Sigmoid colon (tissue), 7 donors: ENCODE measurements around the gene EPB42. TPM values are rescaled to one million over a fixed set of nuclear protein-coding genes. Genes with fewer than 3 reads are reported as not detected.

Source experiments
- DNase-seq: peaks from one replicate; pipeline ENCODE4 v3.0.0-alpha.2; 2019
- H3K27ac ChIP-seq, 4 donors: fragments of 200-600 bp; sonication (generic); one replicate each; pipeline ENCODE4 v1.5.1; 2016 to 2019; ENCODE audit warnings: mild to moderate bottlenecking in 1 of 4
- H3K27me3 ChIP-seq, 3 donors: fragments of 200-600 bp; sonication (generic); one replicate each; pipeline ENCODE4 v1.5.1; 2019; ENCODE audit warnings: mild to moderate bottlenecking in 1 of 3
- H3K36me3 ChIP-seq, 4 donors: fragments of 200-600 bp; sonication (generic); one replicate each; pipeline ENCODE4 v1.5.1; 2016 to 2019
- H3K4me1 ChIP-seq, 4 donors: fragments of 200-600 bp; sonication (generic); one replicate each; pipeline ENCODE4 v1.5.1; 2017 to 2019
- H3K4me3 ChIP-seq, 4 donors: fragments of 200-600 bp; sonication (generic); one replicate each; pipeline ENCODE4 v1.5.1; 2017 to 2019; ENCODE audit warnings: mild to moderate bottlenecking in 2 of 4, moderate library complexity in 1 of 4
- H3K9me3 ChIP-seq, 4 donors: fragments of 200-600 bp in 3 of 4; sonication (generic) in 3 of 4; one replicate each; pipeline versions ENCODE4 v1.5.1 to v1.6.1; 2013 to 2019
- EP300 ChIP-seq, 4 donors: sonication (generic); formaldehyde crosslinking; IDR thresholded peaks; one replicate each; pipeline ENCODE4 v1.6.1; 2017; ENCODE audit warnings: antibody characterized with exemption in 4 of 4
- POLR2A ChIP-seq, 2 donors: fragments of 450-650 bp; IDR thresholded peaks; one replicate each; pipeline ENCODE4 v1.6.1; 2016; ENCODE audit warnings: antibody characterized with exemption in 2 of 2, mild to moderate bottlenecking in 2 of 2, moderate library complexity in 2 of 2
- POLR2AphosphoS5 ChIP-seq, 4 donors: sonication (generic); formaldehyde crosslinking; IDR thresholded peaks; one replicate each; pipeline ENCODE4 v1.6.1; 2017; ENCODE audit warnings: antibody characterized with exemption in 4 of 4
- WGBS, 2 donors: extraction: QIAGEN DNeasy Blood & Tissue Kit; methylation state at CpG; one replicate each; pipeline ENCODE4 v1.1.7; 2013; 5-methylcytosine and 5-hydroxymethylcytosine counted together
- intact Hi-C: fragments of 100-400 bp; cut with DNase I; formaldehyde crosslinking; loops from one replicate; pipeline ENCODE4 v1.15.1; 2023
- polyA plus RNA-seq, 3 donors: library from polyadenylated mRNA; stranded (reverse); fragments of 200-250 nt; gene quantifications; one replicate each; pipeline ENCODE4 v1.2.3, GENCODE V29; 2013
- total RNA-seq, 4 donors: library from RNA; depleted of rRNA; stranded (reverse); fragments of >200 nt; gene quantifications; one replicate each; pipeline ENCODE4 v1.1.0, GENCODE V29; 2016
- TF ChIP-seq, protein P1 (sequence below), 4 experiments: fragments of 450-650 bp in 3 of 4; fragments of 200-600 bp in 1 of 4; IDR thresholded peaks; one replicate each; pipeline ENCODE4 v1.5.1; 2016 to 2019; ENCODE audit warnings: antibody characterized with exemption in 4 of 4, mild to moderate bottlenecking in 3 of 4, moderate library complexity in 2 of 4
- donor health status: healthy with polysubstance abuse.
- donor health status: Bipolar disorder and iron deficiency.
- donor health status: healthy.

EPB42 gene
- total and polyA plus RNA-seq, 7 donors = 0.06 TPM; not detected in 6

DNA sequence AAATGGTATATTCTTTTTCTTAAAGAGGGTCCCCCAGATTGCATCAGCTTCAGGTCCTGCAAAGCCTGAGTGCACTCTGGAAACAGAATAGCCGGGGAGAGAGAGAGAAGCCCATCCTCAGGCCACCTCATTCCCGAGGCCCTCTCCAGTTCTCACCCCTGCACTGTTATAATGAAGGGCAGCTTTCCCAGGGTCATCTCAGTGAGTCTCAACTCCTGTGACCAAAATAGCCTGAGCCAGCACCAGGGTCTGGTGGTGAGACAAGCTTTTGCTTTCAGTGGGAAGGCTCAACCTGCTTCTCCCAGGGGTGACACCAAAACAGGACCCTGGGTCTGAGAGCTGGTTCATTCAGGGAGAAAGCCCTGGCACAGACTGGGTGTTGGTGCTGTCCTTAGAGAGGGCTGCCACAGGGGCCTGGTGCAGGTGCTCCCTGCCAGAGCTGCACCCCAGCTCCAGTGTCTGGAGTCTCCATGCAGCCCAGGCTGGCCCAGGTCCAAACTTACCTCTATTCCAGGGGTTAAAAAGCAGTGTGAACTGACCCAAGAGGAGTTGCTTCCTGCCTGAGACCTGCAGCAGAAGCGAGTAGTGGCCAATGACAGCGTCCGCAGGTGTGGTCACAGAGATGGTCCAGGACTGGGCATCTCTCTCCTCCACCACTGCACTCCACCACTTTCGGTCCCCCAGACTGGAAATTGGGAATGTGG, 6.1 kb downstream of the EPB42 start:
- intact Hi-C loops = no loop called here
- TF ChIP-seq EP300 (IDR thresholded peaks at IDR 0.05) = no peak
- TF ChIP-seq, protein P1, sequence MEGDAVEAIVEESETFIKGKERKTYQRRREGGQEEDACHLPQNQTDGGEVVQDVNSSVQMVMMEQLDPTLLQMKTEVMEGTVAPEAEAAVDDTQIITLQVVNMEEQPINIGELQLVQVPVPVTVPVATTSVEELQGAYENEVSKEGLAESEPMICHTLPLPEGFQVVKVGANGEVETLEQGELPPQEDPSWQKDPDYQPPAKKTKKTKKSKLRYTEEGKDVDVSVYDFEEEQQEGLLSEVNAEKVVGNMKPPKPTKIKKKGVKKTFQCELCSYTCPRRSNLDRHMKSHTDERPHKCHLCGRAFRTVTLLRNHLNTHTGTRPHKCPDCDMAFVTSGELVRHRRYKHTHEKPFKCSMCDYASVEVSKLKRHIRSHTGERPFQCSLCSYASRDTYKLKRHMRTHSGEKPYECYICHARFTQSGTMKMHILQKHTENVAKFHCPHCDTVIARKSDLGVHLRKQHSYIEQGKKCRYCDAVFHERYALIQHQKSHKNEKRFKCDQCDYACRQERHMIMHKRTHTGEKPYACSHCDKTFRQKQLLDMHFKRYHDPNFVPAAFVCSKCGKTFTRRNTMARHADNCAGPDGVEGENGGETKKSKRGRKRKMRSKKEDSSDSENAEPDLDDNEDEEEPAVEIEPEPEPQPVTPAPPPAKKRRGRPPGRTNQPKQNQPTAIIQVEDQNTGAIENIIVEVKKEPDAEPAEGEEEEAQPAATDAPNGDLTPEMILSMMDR (IDR thresholded peaks at IDR 0.05) = no peak
- TF ChIP-seq POLR2A (IDR thresholded peaks at IDR 0.05) = no peak
- TF ChIP-seq POLR2AphosphoS5 (IDR thresholded peaks at IDR 0.05) = no peak

DNA sequence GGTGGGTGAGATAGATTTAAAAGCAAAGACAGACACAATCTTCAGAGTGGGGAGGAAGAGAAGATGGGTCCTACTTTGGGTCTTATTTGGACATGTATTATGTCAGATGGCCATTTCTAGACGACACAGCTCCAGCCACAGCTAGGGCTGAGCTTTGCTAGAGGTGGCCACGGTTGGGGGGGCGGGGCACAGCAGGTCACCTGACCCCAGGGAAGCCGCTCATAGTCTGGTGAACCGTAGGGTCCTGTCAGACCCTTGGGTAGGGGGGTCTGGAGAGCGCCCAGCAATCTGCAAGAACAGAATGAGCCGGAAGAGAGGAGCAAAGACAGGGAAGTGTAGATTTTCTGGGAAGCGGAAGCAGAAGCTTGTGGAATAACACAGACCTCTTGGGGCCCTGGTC, 6.6 kb downstream of the EPB42 start:
- H3K4me3 ChIP-seq = no peak overlapping the region
- TF ChIP-seq POLR2AphosphoS5 (IDR thresholded peaks at IDR 0.05) (no peak), POLR2A (IDR thresholded peaks at IDR 0.05) (no peak), EP300 (IDR thresholded peaks at IDR 0.05) (no peak)
- TF ChIP-seq, protein P1 (IDR thresholded peaks at IDR 0.05) = no peak
- H3K27ac ChIP-seq = no peak overlapping the region
- H3K4me1 ChIP-seq = no peaks in the 10 kb centered on the region
- H3K36me3 ChIP-seq = no peaks in the 10 kb centered on the region
- no peak for DNase-seq
- peaks cover 0 to 19% (median 0%) of the 10 kb centered on the region in 3 donors for H3K27me3 ChIP-seq
- 81% methylated on average over 8 of the region's 8 CpGs for WGBS, 2 donors
- no peaks in the 10 kb centered on the region for H3K9me3 ChIP-seq
- intact Hi-C loops = no loop called here

More for the DNA sequence above, 6.1 kb downstream of the EPB42 start:
- DNase-seq = no peak
- Histone ChIP-seq H3K9me3 (no peaks in the 10 kb centered on the region), H3K36me3 (no peaks in the 10 kb centered on the region), H3K27ac (no peak overlapping the region), H3K4me1 (no peaks in the 10 kb centered on the region), H3K27me3 (peaks cover 0 to 17% (median 0%) of the 10 kb centered on the region in 3 donors), H3K4me3 (no peak overlapping the region)
- 88 to 91% methylated on average over 6 of the region's 6 CpGs for WGBS, 2 donors

DNA sequence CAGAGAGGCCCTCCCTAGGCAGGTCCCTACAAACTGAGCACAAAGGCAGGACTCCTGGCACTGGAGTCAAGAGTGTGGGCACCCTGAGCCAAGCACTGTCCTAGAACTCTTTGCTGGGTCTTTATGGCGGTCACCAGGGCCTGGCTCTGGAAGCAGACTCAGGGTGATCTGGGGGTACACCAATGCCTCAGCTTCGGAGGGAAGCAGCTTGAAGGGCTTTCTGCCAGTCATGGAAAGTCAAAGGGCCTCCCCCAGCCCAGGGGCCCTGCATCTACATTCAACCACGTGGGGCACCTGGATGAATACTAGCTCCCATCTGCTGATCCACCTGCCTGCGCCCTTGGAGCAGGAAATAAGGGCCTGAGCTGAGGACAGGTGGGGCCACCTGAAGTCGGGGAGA, 7.4 kb downstream of the EPB42 start:
- Histone ChIP-seq H3K4me1 (no peaks in the 10 kb centered on the region), H3K27ac (no peak overlapping the region), H3K9me3 (no peaks in the 10 kb centered on the region), H3K27me3 (peaks cover 0 to 19% (median 0%) of the 10 kb centered on the region in 3 donors), H3K4me3 (no peak overlapping the region), H3K36me3 (no peaks in the 10 kb centered on the region)
- intact Hi-C loops = no loop called here
- 87% methylated on average over 5 of the region's 5 CpGs for WGBS, 2 donors
- TF ChIP-seq POLR2A (IDR thresholded peaks at IDR 0.05) (no peak), POLR2AphosphoS5 (IDR thresholded peaks at IDR 0.05) (no peak), EP300 (IDR thresholded peaks at IDR 0.05) (no peak)
- TF ChIP-seq, protein P1 (IDR thresholded peaks at IDR 0.05) = no peak
- DNase-seq = no peak

DNA sequence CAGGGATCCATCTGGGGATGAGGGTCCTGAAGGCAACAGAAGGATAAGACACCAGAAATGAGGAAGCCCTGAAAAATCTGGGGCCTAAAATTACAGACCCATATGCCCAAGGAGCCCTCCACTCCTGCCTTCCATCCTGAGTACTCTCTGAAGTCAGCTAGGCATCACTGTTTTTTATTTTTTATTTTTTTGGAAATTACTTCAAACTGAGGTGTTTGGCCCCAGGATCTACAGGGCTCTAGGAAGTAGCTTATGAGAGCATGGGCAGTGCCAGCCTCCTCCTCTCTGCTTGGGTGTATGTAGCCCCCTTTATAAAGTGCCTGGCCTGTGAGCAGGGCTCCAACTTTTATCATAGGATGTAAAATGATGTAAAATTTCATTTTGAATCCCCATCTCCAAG, 7.9 kb downstream of the EPB42 start:
- H3K36me3 ChIP-seq = no peaks in the 10 kb centered on the region
- TF ChIP-seq, protein P1 (IDR thresholded peaks at IDR 0.05) = no peak
- no peak for TF ChIP-seq POLR2AphosphoS5 (IDR thresholded peaks at IDR 0.05)
- TF ChIP-seq EP300 (IDR thresholded peaks at IDR 0.05) = no peak
- TF ChIP-seq POLR2A (IDR thresholded peaks at IDR 0.05) = no peak
- DNase-seq = no peak

DNA sequence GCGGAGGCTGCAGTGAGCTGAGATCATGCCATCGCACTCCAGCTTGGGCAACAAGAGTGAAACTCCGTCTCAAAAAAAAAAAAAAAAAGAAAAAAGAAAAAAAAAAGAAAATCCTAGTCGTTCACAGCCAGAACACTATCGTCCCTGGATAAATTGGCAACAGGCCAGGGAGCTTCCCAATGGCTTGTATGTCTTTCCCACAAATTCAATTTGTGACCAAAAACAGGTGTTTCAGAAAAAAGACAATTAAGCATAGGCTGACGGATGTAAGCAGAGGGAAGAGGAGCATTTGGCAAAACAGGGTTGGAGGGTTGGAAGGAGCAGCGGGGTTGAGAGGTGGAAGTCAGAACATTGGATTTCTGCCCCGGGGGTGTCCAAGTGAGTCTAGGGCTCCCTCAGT, 8.5 kb downstream of the EPB42 start:
- Histone ChIP-seq H3K9me3 (no peaks in the 10 kb centered on the region), H3K36me3 (no peaks in the 10 kb centered on the region), H3K4me3 (no peak overlapping the region), H3K27me3 (peaks cover 0 to 30% (median 0%) of the 10 kb centered on the region in 3 donors), H3K27ac (no peak overlapping the region), H3K4me1 (no peaks in the 10 kb centered on the region)
- no peak for DNase-seq
- 74 to 84% methylated on average over 8 of the region's 8 CpGs for WGBS, 2 donors
- intact Hi-C loops = no loop called here
- TF ChIP-seq EP300 (IDR thresholded peaks at IDR 0.05) = no peak
- TF ChIP-seq POLR2AphosphoS5 (IDR thresholded peaks at IDR 0.05) = no peak
- TF ChIP-seq POLR2A (IDR thresholded peaks at IDR 0.05) = no peak
- TF ChIP-seq, protein P1 (IDR thresholded peaks at IDR 0.05) = no peak

More for the DNA sequence above, 7.9 kb downstream of the EPB42 start:
- peaks cover 0 to 24% (median 0%) of the 10 kb centered on the region in 3 donors for H3K27me3 ChIP-seq
- intact Hi-C loops = no loop called here
- no peak overlapping the region for H3K27ac ChIP-seq
- no peaks in the 10 kb centered on the region for H3K4me1 ChIP-seq
- no peaks in the 10 kb centered on the region for H3K9me3 ChIP-seq
- no peak overlapping the region for H3K4me3 ChIP-seq
